Mucosa of rectum (tissue), 2 donors: Measurements from ENCODE around the gene SIGMAR1.

ENCODE experiments used
- H3K27ac ChIP-seq, 2 donors: one replicate each; pipeline ENCODE4 v1.7.0; 2013; ENCODE audit warnings: inconsistent platforms in 2 of 2, low read depth in 2 of 2, low read length in 2 of 2
- H3K27me3 ChIP-seq, 2 donors: one replicate each; pipeline ENCODE4 v1.7.0; 2013; ENCODE audit warnings: low read length in 2 of 2; ENCODE audit not compliant: control insufficient read depth in 2 of 2, insufficient read depth in 2 of 2
- H3K36me3 ChIP-seq, 2 donors: one replicate each; pipeline ENCODE4 v1.7.0; 2013; ENCODE audit warnings: low read length in 2 of 2; ENCODE audit not compliant: control insufficient read depth in 2 of 2, insufficient read depth in 2 of 2
- H3K4me1 ChIP-seq, 2 donors: one replicate each; pipeline ENCODE4 v1.7.0; 2013; ENCODE audit warnings: low read length in 2 of 2, mild to moderate bottlenecking in 1 of 2; ENCODE audit not compliant: control insufficient read depth in 2 of 2, insufficient read depth in 2 of 2
- H3K4me3 ChIP-seq, 2 donors: one replicate each; pipeline ENCODE4 v1.7.0; 2013; ENCODE audit warnings: low read length in 2 of 2
- H3K9ac ChIP-seq, 2 donors: one replicate each; pipeline ENCODE4 v1.7.0; 2013; ENCODE audit warnings: low read length in 2 of 2, low read depth in 1 of 2, mild to moderate bottlenecking in 1 of 2
- H3K9me3 ChIP-seq, 2 donors: one replicate each; pipeline ENCODE4 v1.7.0; 2013; ENCODE audit warnings: low read length in 2 of 2; ENCODE audit not compliant: control insufficient read depth in 2 of 2
- donor health status: healthy.
- donor health status: Normal muscosa, but diverticular disease.

SIGMAR1 gene

GRCh38 chr9:34637356-34638137 is at the start of gene SIGMAR1:
TSS of gene SIGMAR1 (minus strand) at chr9:34637787. CDS start at chr9:34637697, 90 bp downstream.
- Histone ChIP-seq H3K36me3 (peaks cover 0 to 9% of the 10 kb centered on the region in 2 donors), H3K9me3 (no peaks in the 10 kb centered on the region), H3K27ac (peak within 1 kb of the TSS; percentile 79 to 84), H3K4me3 (peak within 1 kb of the TSS; percentile 90 to 92), H3K9ac (peak within 1 kb of the TSS; percentile 80 to 92), H3K4me1 (peaks cover 15 to 16% of the 10 kb centered on the region in 2 donors), H3K27me3 (no peaks in the 10 kb centered on the region)

GRCh38 chr9:34686732-34687131 is 49.1 kb upstream of the SIGMAR1 start:
- Histone ChIP-seq H3K9me3 (no peaks in the 10 kb centered on the region), H3K9ac (no peak overlapping the region), H3K4me1 (peaks cover 4 to 7% of the 10 kb centered on the region in 2 donors), H3K4me3 (no peak overlapping the region), H3K36me3 (no peaks in the 10 kb centered on the region), H3K27ac (no peak overlapping the region), H3K27me3 (no peaks in the 10 kb centered on the region)

- H3K4me1 ChIP-seq = peaks cover 4 to 7% of the 10 kb centered on the region in 2 donors
- H3K36me3 ChIP-seq = no peaks in the 10 kb centered on the region
Measured at GRCh38 chr9:34686231-34686630, 48.6 kb upstream of the SIGMAR1 start.

GRCh38 chr9:34685591-34685990 is 48.0 kb upstream of the SIGMAR1 start:
- no peaks in the 10 kb centered on the region for H3K36me3 ChIP-seq
- H3K9ac ChIP-seq = no peak overlapping the region
- no peaks in the 10 kb centered on the region for H3K9me3 ChIP-seq
- no peak overlapping the region for H3K4me3 ChIP-seq
- H3K27ac ChIP-seq = no peak overlapping the region
- peaks cover 4 to 7% of the 10 kb centered on the region in 2 donors for H3K4me1 ChIP-seq
- no peaks in the 10 kb centered on the region for H3K27me3 ChIP-seq

More at GRCh38 chr9:34686231-34686630, 48.6 kb upstream of the SIGMAR1 start:
- no peak overlapping the region for H3K9ac ChIP-seq
- no peaks in the 10 kb centered on the region for H3K9me3 ChIP-seq
- H3K4me3 ChIP-seq = no peak overlapping the region
- H3K27ac ChIP-seq = no peak overlapping the region
- no peaks in the 10 kb centered on the region for H3K27me3 ChIP-seq

GRCh38 chr9:34684816-34685215 is 47.2 kb upstream of the SIGMAR1 start:
- Histone ChIP-seq H3K4me1 (peaks cover 4 to 5% of the 10 kb centered on the region in 2 donors), H3K36me3 (no peaks in the 10 kb centered on the region), H3K27me3 (no peaks in the 10 kb centered on the region), H3K4me3 (no peak overlapping the region), H3K9ac (no peak overlapping the region), H3K27ac (no peak overlapping the region), H3K9me3 (no peaks in the 10 kb centered on the region)

- Histone ChIP-seq H3K9me3 (no peaks in the 10 kb centered on the region), H3K27me3 (no peaks in the 10 kb centered on the region), H3K4me3 (no peak overlapping the region), H3K36me3 (no peaks in the 10 kb centered on the region), H3K9ac (no peak overlapping the region), H3K27ac (no peak overlapping the region), H3K4me1 (peaks cover 2 to 3% of the 10 kb centered on the region in 2 donors)
Measured at GRCh38 chr9:34684145-34684544, 46.6 kb upstream of the SIGMAR1 start.

GRCh38 chr9:34675869-34676268 is 38.3 kb upstream of the SIGMAR1 start:
- no peaks in the 10 kb centered on the region for H3K27me3 ChIP-seq
- no peak overlapping the region for H3K9ac ChIP-seq
- H3K36me3 ChIP-seq = no peaks in the 10 kb centered on the region
- H3K4me1 ChIP-seq = no peaks in the 10 kb centered on the region
- no peak overlapping the region for H3K4me3 ChIP-seq
- no peak overlapping the region for H3K27ac ChIP-seq
- H3K9me3 ChIP-seq = no peaks in the 10 kb centered on the region

GRCh38 chr9:34675048-34675714 is 37.6 kb upstream of the SIGMAR1 start:
- Histone ChIP-seq H3K36me3 (no peaks in the 10 kb centered on the region), H3K9ac (peak overlapping the region in 1 of 2 donors; percentile 7), H3K4me3 (no peak overlapping the region), H3K27ac (no peak overlapping the region), H3K27me3 (no peaks in the 10 kb centered on the region), H3K9me3 (no peaks in the 10 kb centered on the region), H3K4me1 (no peaks in the 10 kb centered on the region)

- Histone ChIP-seq H3K9ac (peak overlapping the region in 1 of 2 donors; percentile 7), H3K27me3 (no peaks in the 10 kb centered on the region), H3K9me3 (no peaks in the 10 kb centered on the region), H3K27ac (no peak overlapping the region), H3K4me1 (no peaks in the 10 kb centered on the region), H3K4me3 (no peak overlapping the region), H3K36me3 (no peaks in the 10 kb centered on the region)
Measured at GRCh38 chr9:34674440-34674839, 36.9 kb upstream of the SIGMAR1 start.

GRCh38 chr9:34671307-34671706 is 33.7 kb upstream of the SIGMAR1 start:
- H3K9me3 ChIP-seq = no peaks in the 10 kb centered on the region
- H3K27ac ChIP-seq = no peak overlapping the region
- peaks cover 0 to under 1% of the 10 kb centered on the region in 2 donors for H3K4me1 ChIP-seq
- H3K9ac ChIP-seq = no peak overlapping the region
- H3K27me3 ChIP-seq = no peaks in the 10 kb centered on the region
- no peaks in the 10 kb centered on the region for H3K36me3 ChIP-seq
- H3K4me3 ChIP-seq = no peak overlapping the region
